Measurements from ENCODE around the gene CCNYL1.
"Not testable (repeated sequence)": the region's sequence is repeated elsewhere in the genome, so short reads cannot be mapped to it uniquely, and the experiment has no call there.

Gene CCNYL1

DNA sequence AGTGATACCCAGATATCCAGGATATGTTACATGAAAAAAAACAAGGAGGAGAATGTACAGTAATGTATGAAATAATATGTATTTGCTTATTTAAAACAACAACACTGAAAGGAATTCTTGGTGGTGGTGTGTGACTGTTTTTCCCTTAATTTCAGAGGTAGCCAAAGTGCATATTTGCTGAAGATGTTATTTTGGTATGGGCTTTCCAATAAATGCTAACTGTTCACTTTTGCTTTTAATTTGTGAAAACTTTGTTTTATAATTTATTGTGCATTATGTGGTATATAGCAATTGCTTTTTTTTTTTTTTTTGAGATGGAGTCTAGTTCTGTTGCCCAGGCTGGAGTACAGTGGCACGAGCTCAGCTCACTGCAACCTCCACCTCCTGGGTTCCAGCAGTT is 7.6 kb downstream of the CCNYL1 start:
- no peak overlapping the region for H3K4me3 Mint-ChIP-seq
- no peaks in the 10 kb centered on the region for H3K9me3 Mint-ChIP-seq
- no peaks in the 10 kb centered on the region for H3K4me1 Mint-ChIP-seq
- TF ChIP-seq, protein P1, sequence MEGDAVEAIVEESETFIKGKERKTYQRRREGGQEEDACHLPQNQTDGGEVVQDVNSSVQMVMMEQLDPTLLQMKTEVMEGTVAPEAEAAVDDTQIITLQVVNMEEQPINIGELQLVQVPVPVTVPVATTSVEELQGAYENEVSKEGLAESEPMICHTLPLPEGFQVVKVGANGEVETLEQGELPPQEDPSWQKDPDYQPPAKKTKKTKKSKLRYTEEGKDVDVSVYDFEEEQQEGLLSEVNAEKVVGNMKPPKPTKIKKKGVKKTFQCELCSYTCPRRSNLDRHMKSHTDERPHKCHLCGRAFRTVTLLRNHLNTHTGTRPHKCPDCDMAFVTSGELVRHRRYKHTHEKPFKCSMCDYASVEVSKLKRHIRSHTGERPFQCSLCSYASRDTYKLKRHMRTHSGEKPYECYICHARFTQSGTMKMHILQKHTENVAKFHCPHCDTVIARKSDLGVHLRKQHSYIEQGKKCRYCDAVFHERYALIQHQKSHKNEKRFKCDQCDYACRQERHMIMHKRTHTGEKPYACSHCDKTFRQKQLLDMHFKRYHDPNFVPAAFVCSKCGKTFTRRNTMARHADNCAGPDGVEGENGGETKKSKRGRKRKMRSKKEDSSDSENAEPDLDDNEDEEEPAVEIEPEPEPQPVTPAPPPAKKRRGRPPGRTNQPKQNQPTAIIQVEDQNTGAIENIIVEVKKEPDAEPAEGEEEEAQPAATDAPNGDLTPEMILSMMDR (IDR thresholded peaks at IDR 0.05; ENCODE audit: unreplicated experiment in 3 of 3) = no peak
- H3K36me3 Mint-ChIP-seq (ENCODE audit: low read depth) = peaks cover 16% of the 10 kb centered on the region
- no peaks in the 10 kb centered on the region for H3K27me3 Mint-ChIP-seq (ENCODE audit: low read depth)
- no peak overlapping the region for H3K27ac Mint-ChIP-seq

- not testable (repeated sequence) for H3K9me3 Mint-ChIP-seq; H3K27ac Mint-ChIP-seq; H3K4me3 Mint-ChIP-seq; H3K27me3 Mint-ChIP-seq (ENCODE audit: low read depth); H3K4me1 Mint-ChIP-seq
- peaks cover 16% of the 10 kb centered on the region for H3K36me3 Mint-ChIP-seq (ENCODE audit: low read depth)
Observed at GRCh38 chr2:207719655-207720054, 8.2 kb downstream of the CCNYL1 start.

DNA sequence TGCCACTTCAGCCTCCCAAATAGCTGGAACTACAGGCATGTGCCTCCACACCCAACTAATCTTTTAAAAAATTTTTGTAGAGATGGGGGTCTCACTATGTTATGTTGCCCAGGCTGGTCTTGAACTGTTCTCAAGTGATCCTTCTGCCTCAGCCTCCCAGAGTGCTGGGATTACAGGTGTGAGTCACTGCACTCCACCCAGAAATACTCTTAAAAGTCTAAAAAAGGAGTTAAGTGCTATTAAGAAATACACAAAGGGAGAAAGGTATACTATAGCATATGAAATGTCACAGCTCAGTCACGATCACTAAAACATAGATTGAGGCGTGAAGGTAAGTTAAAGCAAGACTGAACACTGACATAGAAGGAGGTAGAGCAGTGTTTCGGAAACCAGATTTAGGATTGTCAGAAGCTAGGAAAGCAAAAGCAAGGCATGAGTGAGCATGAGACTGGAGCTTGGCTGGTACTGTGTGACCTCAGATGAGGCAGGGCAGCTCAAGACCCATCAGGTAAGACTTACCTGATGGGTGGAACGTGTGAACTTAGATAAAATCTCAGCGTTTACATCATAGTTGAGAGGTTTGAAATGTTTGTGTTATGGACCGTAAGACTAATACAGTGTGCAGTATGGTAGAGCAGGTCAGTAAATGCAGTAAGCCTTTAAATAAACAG is 9.2 kb downstream of the CCNYL1 start:
- no peak overlapping the region for H3K27ac Mint-ChIP-seq
- no peaks in the 10 kb centered on the region for H3K9me3 Mint-ChIP-seq
- no peak overlapping the region for H3K4me3 Mint-ChIP-seq
- peaks cover 15% of the 10 kb centered on the region for H3K36me3 Mint-ChIP-seq (ENCODE audit: low read depth)
- H3K27me3 Mint-ChIP-seq (ENCODE audit: low read depth) = no peaks in the 10 kb centered on the region
- no peaks in the 10 kb centered on the region for H3K4me1 Mint-ChIP-seq
- TF ChIP-seq, protein P1 (IDR thresholded peaks at IDR 0.05; ENCODE audit: unreplicated experiment in 3 of 3) = no peak

- Mint-ChIP-seq H3K27ac (no peak overlapping the region), H3K4me1 (peaks cover 7% of the 10 kb centered on the region), H3K36me3 (ENCODE audit: low read depth) (peaks cover 10% of the 10 kb centered on the region), H3K9me3 (no peaks in the 10 kb centered on the region), H3K4me3 (no peak overlapping the region), H3K27me3 (ENCODE audit: low read depth) (no peaks in the 10 kb centered on the region)
- TF ChIP-seq, protein P1 (IDR thresholded peaks at IDR 0.05; ENCODE audit: unreplicated experiment in 3 of 3) = no peak
Observed at GRCh38 chr2:207722773-207723424, 11.5 kb downstream of the CCNYL1 start.

- not testable (repeated sequence) for H3K9me3 Mint-ChIP-seq, H3K4me3 Mint-ChIP-seq, H3K27ac Mint-ChIP-seq
Observed at GRCh38 chr2:207723425-207723787, 12.0 kb downstream of the CCNYL1 start.

GRCh38 chr2:207724113-207724512 is 12.7 kb downstream of the CCNYL1 start:
- no peaks in the 10 kb centered on the region for H3K9me3 Mint-ChIP-seq
- peak overlapping the region in 1 of 3 experiments; percentile 0 for H3K27ac Mint-ChIP-seq
- TF ChIP-seq, protein P1 (IDR thresholded peaks at IDR 0.05; ENCODE audit: unreplicated experiment in 3 of 3) = no peak
- no peaks in the 10 kb centered on the region for H3K27me3 Mint-ChIP-seq (ENCODE audit: low read depth)
- H3K4me1 Mint-ChIP-seq = peaks cover 7% of the 10 kb centered on the region
- H3K4me3 Mint-ChIP-seq = no peak overlapping the region
- H3K36me3 Mint-ChIP-seq (ENCODE audit: low read depth) = peaks cover 15% of the 10 kb centered on the region

More at GRCh38 chr2:207723425-207723787, 12.0 kb downstream of the CCNYL1 start:
- H3K27me3 Mint-ChIP-seq (ENCODE audit: low read depth); H3K4me1 Mint-ChIP-seq: not testable (repeated sequence)
- H3K36me3 Mint-ChIP-seq (ENCODE audit: low read depth) = peaks cover 11% of the 10 kb centered on the region
